ENCODE results near the gene FAM186B. TPM values are rescaled to one million over a fixed set of nuclear protein-coding genes. Genes with fewer than 3 reads are reported as not detected.
A peak's percentile ranks its signal among the peaks of the same experiment; 100 is the strongest.

FAM186B gene
- total RNA-seq, 2 donors from 2014 or later = 0.11 to 0.27 TPM

DNA sequence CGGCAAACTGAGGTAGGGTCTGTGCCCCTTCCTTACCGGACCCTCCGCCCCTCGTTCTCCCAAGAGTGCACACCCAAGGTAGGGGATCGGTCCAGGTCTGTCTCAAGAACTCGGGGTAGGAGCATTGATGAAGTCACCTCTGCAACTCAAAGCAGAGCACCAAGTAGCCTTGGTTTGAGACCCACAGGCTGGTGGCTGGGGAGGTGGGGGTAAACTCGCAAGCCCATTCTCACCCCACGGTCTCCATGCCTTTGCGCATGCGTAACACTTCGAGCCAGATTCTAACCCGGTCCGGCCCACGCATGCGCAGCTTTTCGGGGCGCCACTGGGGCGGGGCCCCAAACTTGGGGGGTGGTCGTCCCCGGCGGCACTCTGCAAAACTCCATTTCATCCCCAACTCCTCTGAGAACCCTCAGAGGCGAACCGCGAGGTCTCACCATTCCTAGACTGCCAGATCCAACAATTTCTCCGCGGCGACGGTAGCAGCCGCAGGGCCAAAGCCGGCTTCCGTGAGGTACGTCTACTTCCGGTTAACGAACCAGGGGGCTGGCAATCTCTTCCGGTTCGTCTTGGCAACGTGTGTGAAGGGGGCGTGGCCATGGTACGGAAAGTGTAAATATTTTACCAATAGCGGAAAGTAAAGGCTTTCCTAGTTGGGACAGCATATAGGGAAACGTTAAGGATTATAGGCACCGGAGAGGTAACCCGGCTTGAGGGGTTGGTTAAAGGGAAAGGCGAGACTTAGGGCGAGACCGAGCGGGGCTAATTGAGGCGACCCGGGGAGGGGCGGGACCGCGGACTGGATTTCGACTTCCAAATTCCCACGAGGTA lies 37.6 kb downstream of the FAM186B start, which contains the start of gene MCRS1:
MCRS1 (minus strand) TSS at position 532 of the 831 bp plus-strand sequence. CDS start 1,411 bp downstream, outside the sequence.
- Histone ChIP-seq H3K36me3 (peaks cover 10% of the 10 kb centered on the region), H3K27ac (peak within 1 kb of the TSS; percentile 89), H3K4me1 (peaks cover 10% of the 10 kb centered on the region), H3K27me3 (no peaks in the 10 kb centered on the region), H3K9me3 (no peaks in the 10 kb centered on the region), H3K9ac (ENCODE audit: low read depth in 2 of 2, low read length in 2 of 2) (peak within 1 kb of the TSS; percentile 84 to 89), H3K4me3 (peak within 1 kb of the TSS; percentile 60)
- intact Hi-C loops (cut with DNase I) = no loop called here
- TF ChIP-seq, protein P1, sequence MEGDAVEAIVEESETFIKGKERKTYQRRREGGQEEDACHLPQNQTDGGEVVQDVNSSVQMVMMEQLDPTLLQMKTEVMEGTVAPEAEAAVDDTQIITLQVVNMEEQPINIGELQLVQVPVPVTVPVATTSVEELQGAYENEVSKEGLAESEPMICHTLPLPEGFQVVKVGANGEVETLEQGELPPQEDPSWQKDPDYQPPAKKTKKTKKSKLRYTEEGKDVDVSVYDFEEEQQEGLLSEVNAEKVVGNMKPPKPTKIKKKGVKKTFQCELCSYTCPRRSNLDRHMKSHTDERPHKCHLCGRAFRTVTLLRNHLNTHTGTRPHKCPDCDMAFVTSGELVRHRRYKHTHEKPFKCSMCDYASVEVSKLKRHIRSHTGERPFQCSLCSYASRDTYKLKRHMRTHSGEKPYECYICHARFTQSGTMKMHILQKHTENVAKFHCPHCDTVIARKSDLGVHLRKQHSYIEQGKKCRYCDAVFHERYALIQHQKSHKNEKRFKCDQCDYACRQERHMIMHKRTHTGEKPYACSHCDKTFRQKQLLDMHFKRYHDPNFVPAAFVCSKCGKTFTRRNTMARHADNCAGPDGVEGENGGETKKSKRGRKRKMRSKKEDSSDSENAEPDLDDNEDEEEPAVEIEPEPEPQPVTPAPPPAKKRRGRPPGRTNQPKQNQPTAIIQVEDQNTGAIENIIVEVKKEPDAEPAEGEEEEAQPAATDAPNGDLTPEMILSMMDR (IDR thresholded peaks at IDR 0.05) = no peak
- DNase-seq = peak; percentile 94

- Histone ChIP-seq H3K36me3 (peaks cover 16% of the 10 kb centered on the region), H3K27ac (no peak overlapping the region), H3K9me3 (no peaks in the 10 kb centered on the region), H3K4me1 (peaks cover 10% of the 10 kb centered on the region), H3K9ac (ENCODE audit: low read depth in 2 of 2, low read length in 2 of 2) (peak overlapping the region; percentile 84 to 89), H3K4me3 (peak overlapping the region; percentile 60), H3K27me3 (no peaks in the 10 kb centered on the region)
- DNase-seq = no peak
- TF ChIP-seq, protein P1 (IDR thresholded peaks at IDR 0.05) = no peak
- intact Hi-C loops (cut with DNase I) = no loop called here
Measured at GRCh38 chr12:49567302-49567610, 38.2 kb downstream of the FAM186B start.

DNA sequence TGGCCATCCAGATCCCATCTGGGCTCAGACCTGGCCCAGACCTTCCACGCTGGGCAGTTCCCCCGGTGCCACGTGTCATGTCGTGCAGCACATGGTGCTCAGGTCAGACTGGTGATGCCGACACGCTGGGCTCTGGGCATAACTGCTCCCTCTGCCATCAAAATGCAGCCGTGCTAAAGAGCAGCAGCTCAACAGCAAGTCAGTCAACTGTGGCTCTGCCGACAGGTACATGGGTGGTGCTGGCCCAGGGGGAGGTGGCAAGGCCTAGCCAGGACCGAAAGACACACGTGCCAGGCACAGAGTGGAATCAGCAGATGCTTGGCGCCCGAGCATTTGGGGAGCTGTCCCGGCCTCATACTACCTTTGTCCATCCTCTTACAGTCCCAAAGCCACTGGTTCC lies 39.1 kb downstream of the FAM186B start:
- no peak overlapping the region for H3K9ac ChIP-seq (ENCODE audit: low read depth in 2 of 2, low read length in 2 of 2)

DNA sequence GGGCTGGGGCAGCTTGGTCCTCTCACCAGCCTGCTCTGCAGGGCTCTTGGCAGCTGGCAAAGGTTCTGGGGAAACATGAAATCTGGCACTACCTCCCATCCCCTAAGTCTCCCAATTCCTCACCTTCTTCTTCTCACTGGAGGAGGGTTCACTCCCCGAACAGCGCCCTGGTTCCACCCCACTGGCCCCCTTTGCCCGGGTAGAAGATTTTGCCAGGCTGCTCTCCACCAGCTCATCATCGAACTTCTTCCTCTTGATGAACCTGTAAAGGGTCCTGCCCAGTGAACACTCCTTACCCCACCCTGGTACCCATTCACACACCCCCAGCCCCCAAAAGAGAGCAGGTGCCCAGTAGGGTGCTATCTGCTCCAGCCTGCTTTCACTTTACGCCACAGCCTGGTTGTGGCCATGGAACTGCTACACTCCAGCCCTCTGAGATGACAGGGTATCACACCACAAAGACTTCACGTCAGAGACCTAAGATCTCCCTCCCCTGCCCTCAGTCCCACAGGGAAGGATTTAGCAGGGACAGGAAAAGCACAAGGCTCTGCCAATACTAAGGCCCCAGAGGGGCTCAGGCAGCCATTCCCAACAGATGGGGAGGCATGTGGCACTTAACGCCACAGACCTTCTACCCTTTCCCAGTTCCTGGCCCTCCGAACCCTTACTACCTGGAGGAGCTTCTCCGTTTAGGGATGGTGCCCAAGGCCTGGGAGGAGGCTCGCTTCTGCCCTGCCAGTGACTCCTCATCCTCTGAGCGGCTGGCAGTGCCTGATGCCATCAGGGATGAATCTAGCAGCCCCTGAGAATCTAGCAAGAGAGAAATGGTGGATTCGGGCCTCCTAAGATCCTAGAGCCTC lies 39.8 kb downstream of the FAM186B start:
- Histone ChIP-seq H3K9me3 (no peaks in the 10 kb centered on the region), H3K27me3 (no peaks in the 10 kb centered on the region), H3K9ac (ENCODE audit: low read depth in 2 of 2, low read length in 2 of 2) (no peak overlapping the region), H3K36me3 (peaks cover 17% of the 10 kb centered on the region), H3K4me1 (peaks cover 10% of the 10 kb centered on the region), H3K27ac (no peak overlapping the region), H3K4me3 (no peak overlapping the region)
- TF ChIP-seq, protein P1 (IDR thresholded peaks at IDR 0.05) = no peak
- no peak for DNase-seq
- intact Hi-C loops (cut with DNase I) = no loop called here

More for the DNA sequence above, 39.1 kb downstream of the FAM186B start:
- Histone ChIP-seq H3K27me3 (no peaks in the 10 kb centered on the region), H3K36me3 (peaks cover 17% of the 10 kb centered on the region), H3K4me3 (no peak overlapping the region), H3K27ac (no peak overlapping the region), H3K9me3 (no peaks in the 10 kb centered on the region), H3K4me1 (peaks cover 10% of the 10 kb centered on the region)
- intact Hi-C loops (cut with DNase I) = no loop called here
- no peak for DNase-seq
- TF ChIP-seq, protein P1 (IDR thresholded peaks at IDR 0.05) = no peak

GRCh38 chr12:49564686-49565405 lies 40.6 kb downstream of the FAM186B start:
- Histone ChIP-seq H3K9ac (ENCODE audit: low read depth in 2 of 2, low read length in 2 of 2) (no peak overlapping the region), H3K27me3 (no peaks in the 10 kb centered on the region), H3K36me3 (peaks cover 17% of the 10 kb centered on the region), H3K27ac (no peak overlapping the region), H3K4me3 (no peak overlapping the region), H3K9me3 (no peaks in the 10 kb centered on the region), H3K4me1 (peaks cover 10% of the 10 kb centered on the region)
- no peak for DNase-seq
- TF ChIP-seq, protein P1 (IDR thresholded peaks at IDR 0.05) = no peak
- intact Hi-C loops (cut with DNase I) = no loop called here
